ENCODE data around the gene TMEM238.

DNA sequence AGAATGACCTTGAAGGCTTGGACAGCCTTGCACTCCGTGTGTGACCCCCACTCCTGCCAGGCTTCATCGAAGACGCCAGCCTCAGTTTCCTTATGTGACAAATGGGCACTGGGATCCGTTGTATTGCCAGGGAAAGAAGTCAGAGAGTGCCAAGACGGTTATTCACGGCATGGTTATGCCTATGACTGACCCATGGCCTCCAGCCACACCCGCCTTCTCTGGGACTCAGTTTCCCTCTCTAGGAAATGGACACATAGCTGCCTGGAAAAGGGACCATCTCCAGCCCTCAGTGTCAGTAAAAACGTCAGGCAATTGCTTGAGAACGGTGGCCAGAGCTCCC is 24.4 kb upstream of the TMEM238 start:
- TF ChIP-seq, protein P1, sequence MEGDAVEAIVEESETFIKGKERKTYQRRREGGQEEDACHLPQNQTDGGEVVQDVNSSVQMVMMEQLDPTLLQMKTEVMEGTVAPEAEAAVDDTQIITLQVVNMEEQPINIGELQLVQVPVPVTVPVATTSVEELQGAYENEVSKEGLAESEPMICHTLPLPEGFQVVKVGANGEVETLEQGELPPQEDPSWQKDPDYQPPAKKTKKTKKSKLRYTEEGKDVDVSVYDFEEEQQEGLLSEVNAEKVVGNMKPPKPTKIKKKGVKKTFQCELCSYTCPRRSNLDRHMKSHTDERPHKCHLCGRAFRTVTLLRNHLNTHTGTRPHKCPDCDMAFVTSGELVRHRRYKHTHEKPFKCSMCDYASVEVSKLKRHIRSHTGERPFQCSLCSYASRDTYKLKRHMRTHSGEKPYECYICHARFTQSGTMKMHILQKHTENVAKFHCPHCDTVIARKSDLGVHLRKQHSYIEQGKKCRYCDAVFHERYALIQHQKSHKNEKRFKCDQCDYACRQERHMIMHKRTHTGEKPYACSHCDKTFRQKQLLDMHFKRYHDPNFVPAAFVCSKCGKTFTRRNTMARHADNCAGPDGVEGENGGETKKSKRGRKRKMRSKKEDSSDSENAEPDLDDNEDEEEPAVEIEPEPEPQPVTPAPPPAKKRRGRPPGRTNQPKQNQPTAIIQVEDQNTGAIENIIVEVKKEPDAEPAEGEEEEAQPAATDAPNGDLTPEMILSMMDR (IDR thresholded peaks at IDR 0.05 in 8 of 11, conservative IDR thresholded peaks at IDR 0.05 in 3 of 11), result no peak
- no peak for TF ChIP-seq POLR2AphosphoS5 (IDR thresholded peaks at IDR 0.05)

All from spleen (tissue), 7 donors.